K562 (cell line): ENCODE data around the gene ZDHHC11. TPM values are rescaled to one million over a fixed set of nuclear protein-coding genes. Genes with fewer than 3 reads are reported as not detected.
"Not testable (repeated sequence)": the region's sequence is repeated elsewhere in the genome, so short reads cannot be mapped to it uniquely, and the experiment has no call there.

Source experiments
- ATAC-seq: fragments of 200-7000 bp; cut with Tn5 transposase; 3 replicates; pipeline ENCODE4 v1.9.1; 2020; ENCODE audit warnings: moderate library complexity
- BruUV-seq: library from RNA; stranded (reverse); fragments of 400-500 nt; replicated peaks from 2 replicates; lab custom pipeline; 2021; lab: Mats Ljungman, UMichigan
- CTCF ChIA-PET: fragments of 300-600 bp; formaldehyde crosslinking; extraction: SDS; loops from one replicate; lab custom pipeline; 2021; ENCODE audit warnings: low intra/inter-chr PET ratio; lab: Yijun Ruan, JAX
- POLR2A ChIA-PET: fragments of 300-600, 350-650 bp; sonication (Branson Sonifier 250); formaldehyde crosslinking; extraction: SDS; loops from one replicate; lab custom pipeline; 2021; ENCODE audit warnings: antibody characterized with exemption, inconsistent platforms; lab: Yijun Ruan, JAX
- DNase-seq, 4 experiments: peaks; one replicate each; pipeline versions ENCODE4 v3.0.0 to v3.0.0-alpha.2; 2011 to 2018; ENCODE audit warnings: low spot score in 3 of 4, mixed read lengths in 3 of 4; ENCODE audit errors: extremely low read depth in 1 of 4
- FAIRE-seq: peaks from 2 replicates; lab custom pipeline; 2011; peaks lifted over from hg19 to GRCh38; lab: Jason Lieb, UNC
- H2AFZ ChIP-seq: 2 replicates; pipeline ENCODE4 v1.6.0; 2011; ENCODE audit warnings: low read depth, low read length, control low read depth, inconsistent platforms
- H3K27ac ChIP-seq: fragments of 200-600 bp; 3 replicates; pipeline ENCODE4 v1.8.0; 2011; ENCODE audit warnings: low read depth, mild to moderate bottlenecking, control low read depth, inconsistent platforms, low read length, moderate library complexity, mixed read lengths; ENCODE audit errors: extremely low read depth
- H3K27me3 ChIP-seq, 2 experiments: fragments of 300-600 bp in 1 of 2; 2 replicates in 1 of 2; 3 replicates in 1 of 2; pipeline versions ENCODE4 v1.6.0 to v1.8.0; 2011; ENCODE audit warnings: inconsistent platforms in 2 of 2, low read length in 2 of 2, mild to moderate bottlenecking in 1 of 2, mixed read lengths in 1 of 2, moderate library complexity in 1 of 2; ENCODE audit not compliant: control insufficient read depth in 2 of 2, insufficient read depth in 2 of 2
- H3K36me3 ChIP-seq: fragments of 300-600 bp; 3 replicates; pipeline ENCODE4 v1.8.0; 2011; ENCODE audit warnings: mild to moderate bottlenecking, low read length, inconsistent platforms; ENCODE audit not compliant: control insufficient read depth, insufficient read depth
- H3K4me1 ChIP-seq, 2 experiments: fragments of 200-600 bp in 1 of 2; replicated peaks in 1 of 2; 2 replicates in 1 of 2; 3 replicates in 1 of 2; pipeline versions ENCODE4 v1.5.1 to v1.8.0; 2011; ENCODE audit warnings: inconsistent platforms in 2 of 2, low read length in 2 of 2, mild to moderate bottlenecking in 1 of 2, mixed read lengths in 1 of 2, moderate library complexity in 1 of 2; ENCODE audit not compliant: control insufficient read depth in 2 of 2, insufficient read depth in 2 of 2
- H3K4me2 ChIP-seq: 2 replicates; pipeline ENCODE4 v1.6.1; 2011; ENCODE audit warnings: low read length, control low read depth, inconsistent platforms, mixed read lengths; ENCODE audit not compliant: insufficient read depth
- H3K4me3 ChIP-seq: fragments of 200-600 bp; sonication (generic), shearing (Covaris generic); 2 replicates; pipeline ENCODE4 v1.5.1; 2016; ENCODE audit warnings: control low read depth, inconsistent platforms
- H3K79me2 ChIP-seq: fragments of 200-600 bp; 3 replicates; pipeline ENCODE4 v1.8.0; 2011; ENCODE audit warnings: low read length, inconsistent platforms; ENCODE audit not compliant: control insufficient read depth, insufficient read depth
- H3K9ac ChIP-seq, 2 experiments: 2 replicates each; pipeline versions ENCODE4 v1.6.0 to v1.6.1; 2011; ENCODE audit warnings: low read depth in 2 of 2, low read length in 2 of 2, control low read depth in 1 of 2, inconsistent platforms in 1 of 2, mild to moderate bottlenecking in 1 of 2, mixed read lengths in 1 of 2; ENCODE audit not compliant: insufficient read depth in 1 of 2
- H3K9me1 ChIP-seq: one replicate; pipeline ENCODE4 v1.6.0; 2011; ENCODE audit warnings: inconsistent platforms, mild to moderate bottlenecking, low read length, moderate library complexity; ENCODE audit not compliant: control insufficient read depth, insufficient read depth
- H3K9me3 ChIP-seq: replicated peaks from 2 replicates; pipeline ENCODE4 v1.5.1; 2011; ENCODE audit warnings: low read depth, low read length, inconsistent platforms; ENCODE audit not compliant: control insufficient read depth, insufficient read depth
- H4K20me1 ChIP-seq: replicated peaks from 2 replicates; pipeline ENCODE4 v1.6.1; 2011; ENCODE audit warnings: low read length, inconsistent platforms, mixed read lengths; ENCODE audit not compliant: control insufficient read depth, insufficient read depth
- ZNF644 ChIP-seq: fragments of 200-800 bp; sonication (Bioruptor generic); IDR thresholded peaks from 2 replicates; pipeline ENCODE4 v1.6.1; 2016; ENCODE audit warnings: low read depth, missing genetic modification characterization, missing compliant biosample characterization
- WGBS: fragments of 100-300 bp; shearing (Covaris generic); methylation state at CpG from one replicate; pipeline ENCODE4 v1.1.6; 2016; ENCODE audit warnings: low coverage, mixed read lengths; ENCODE audit not compliant: insufficient coverage; ENCODE audit errors: missing lambda C conversion rate; 5-methylcytosine and 5-hydroxymethylcytosine counted together
- in situ Hi-C: fragments of 300-500 bp; cut with MboI; formaldehyde crosslinking; loops from 4 replicates; pipeline ENCODE4 v1.15.0; 2018; ENCODE audit warnings: inconsistent platforms, mixed read lengths
- intact Hi-C: fragments of 100-400 bp; cut with micrococcal nuclease; formaldehyde crosslinking; loops from 2 replicates; pipeline ENCODE4 v1.14.2; 2022
- polyA plus RNA-seq, 8 experiments: library from polyadenylated mRNA; depleted of rRNA in 4 of 8; stranded (reverse) in 5 of 8; unstranded in 3 of 8; fragments of >200 nt; fragmentation: Nextera tagmentation in 2 of 8; fragmentation: Illumina TruSeq in 1 of 8; extraction: Ambion mirVana in 2 of 8; extraction: Trizol in 1 of 8; gene quantifications; 2 replicates each; pipeline versions ENCODE4 v1.2.1 to v1.2.3, GENCODE V29; 2011 to 2014; ENCODE audit warnings: inconsistent platforms in 1 of 8, missing spikeins in 1 of 8
- total RNA-seq, 7 experiments: library from RNA; depleted of rRNA in 6 of 7; stranded (reverse); fragments of >200 nt in 6 of 7; fragmentation: Illumina TruSeq in 2 of 7; extraction: Trizol in 2 of 7; gene quantifications; 2 replicates each; pipeline versions ENCODE4 v1.2.1 to v1.2.3, GENCODE V29; 2011 to 2021; ENCODE audit warnings: low replicate concordance in 1 of 7
- TF ChIP-seq, protein P1 (sequence below): fragments of 450-650 bp; IDR thresholded peaks from 2 replicates; pipeline ENCODE4 v1.6.1; 2017; ENCODE audit warnings: antibody characterized with exemption

The ZDHHC11 gene
- total and polyA plus RNA-seq, 9 of the 15 experiments (the other 6 are each of a cell fraction or from before 2014, with no cell fraction given), result 0.07 to 2.3 (median 0.52) TPM

GRCh38 chr5:775961-776861 lies 74.6 kb downstream of the ZDHHC11 start:
- Histone ChIP-seq H3K9ac (no peak overlapping the region), H3K4me3 (no peak overlapping the region), H4K20me1 (no peaks in the 10 kb centered on the region; the same call in 1 of the 2 replicates), H3K27me3 (peaks cover 0 to 21% of the 10 kb centered on the region in 2 experiments; a peak in 2 of 5 replicates), H3K9me1 (no peaks in the 10 kb centered on the region), H3K79me2 (no peaks in the 10 kb centered on the region), H3K4me2 (no peak overlapping the region), H3K36me3 (no peaks in the 10 kb centered on the region), H2AFZ (no peak overlapping the region), H3K9me3 (no peaks in the 10 kb centered on the region), H3K27ac (no peak overlapping the region), H3K4me1 (peaks cover 0 to 22% of the 10 kb centered on the region in 2 experiments; a peak in 3 of 5 replicates)
- no peak for TF ChIP-seq ZNF644
- TF ChIP-seq, protein P1, sequence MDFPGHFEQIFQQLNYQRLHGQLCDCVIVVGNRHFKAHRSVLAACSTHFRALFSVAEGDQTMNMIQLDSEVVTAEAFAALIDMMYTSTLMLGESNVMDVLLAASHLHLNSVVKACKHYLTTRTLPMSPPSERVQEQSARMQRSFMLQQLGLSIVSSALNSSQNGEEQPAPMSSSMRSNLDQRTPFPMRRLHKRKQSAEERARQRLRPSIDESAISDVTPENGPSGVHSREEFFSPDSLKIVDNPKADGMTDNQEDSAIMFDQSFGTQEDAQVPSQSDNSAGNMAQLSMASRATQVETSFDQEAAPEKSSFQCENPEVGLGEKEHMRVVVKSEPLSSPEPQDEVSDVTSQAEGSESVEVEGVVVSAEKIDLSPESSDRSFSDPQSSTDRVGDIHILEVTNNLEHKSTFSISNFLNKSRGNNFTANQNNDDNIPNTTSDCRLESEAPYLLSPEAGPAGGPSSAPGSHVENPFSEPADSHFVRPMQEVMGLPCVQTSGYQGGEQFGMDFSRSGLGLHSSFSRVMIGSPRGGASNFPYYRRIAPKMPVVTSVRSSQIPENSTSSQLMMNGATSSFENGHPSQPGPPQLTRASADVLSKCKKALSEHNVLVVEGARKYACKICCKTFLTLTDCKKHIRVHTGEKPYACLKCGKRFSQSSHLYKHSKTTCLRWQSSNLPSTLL, result no peak
- ChIA-PET POLR2A (interaction anchor here (0.6 kb wide), 1 partner anchor 132 kb away, joined by 3 read pairs; no protein-coding TSS in a partner anchor), CTCF (no interaction called here)
- no peak for ATAC-seq
- in situ Hi-C loops (no loop called here), intact Hi-C loops (no loop called here)
- 9% methylated on average over 20 of the region's 20 CpGs for WGBS
- FAIRE-seq, result no peak
- no TSS peak for BruUV-seq
- peak in 2 of 4 experiments; percentile 3 to 5 for DNase-seq

DNA sequence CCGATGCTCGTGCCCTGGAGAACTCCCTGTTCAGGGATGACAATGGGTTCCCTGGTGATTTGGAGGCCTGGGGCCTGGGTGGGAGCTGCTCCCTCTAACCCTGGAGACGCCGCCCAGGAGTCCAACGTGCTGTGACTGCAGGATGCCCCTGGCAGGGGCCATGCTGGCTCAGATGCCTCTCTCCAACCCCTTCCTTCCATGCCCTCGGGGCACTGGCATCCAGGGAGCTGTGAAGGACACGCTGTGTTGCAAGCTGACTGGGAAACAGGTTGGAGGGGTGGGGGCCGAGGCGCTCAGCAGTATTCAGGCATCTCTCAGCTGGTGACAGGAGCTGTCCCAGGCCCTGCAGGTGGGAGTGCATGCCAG lies 75.2 kb downstream of the ZDHHC11 start:
- H3K27ac ChIP-seq, H2AFZ ChIP-seq, H3K9ac ChIP-seq, H3K9me3 ChIP-seq, H3K4me2 ChIP-seq, intact Hi-C loops, in situ Hi-C loops, H3K9me1 ChIP-seq, CTCF ChIA-PET, ATAC-seq, BruUV-seq, H4K20me1 ChIP-seq, H3K4me3 ChIP-seq, H3K36me3 ChIP-seq, H3K79me2 ChIP-seq, DNase-seq, FAIRE-seq: not testable (repeated sequence)
- Histone ChIP-seq H3K4me1 (peaks cover 0 to 23% of the 10 kb centered on the region in 2 experiments; a peak in 3 of 5 replicates), H3K27me3 (peaks cover 0 to 21% of the 10 kb centered on the region in 2 experiments; a peak in 2 of 5 replicates)
- WGBS, result 6% methylated on average over 7 of the region's 9 CpGs
- POLR2A ChIA-PET, result interaction anchor here (0.6 to 0.7 kb wide), 2 partner anchors 133 to 148 kb away, joined by 3 to 4 read pairs; no protein-coding TSS in a partner anchor
